Hepatocyte (in vitro differentiated cells): ENCODE results near the gene HECW1.

Experiments
- CTCF ChIP-seq: fragments of 200-600 bp; sonication (generic); IDR thresholded peaks from 2 replicates; pipeline ENCODE4 v1.5.1; 2016; ENCODE audit warnings: antibody characterized with exemption, mild to moderate bottlenecking; ENCODE audit not compliant: poor library complexity
- EZH2 ChIP-seq: fragments of 200-600 bp; sonication (generic); IDR thresholded peaks from 2 replicates; pipeline ENCODE4 v1.6.1; 2016; ENCODE audit warnings: antibody characterized with exemption, mild to moderate bottlenecking, borderline replicate concordance
- EZH2phosphoT487 ChIP-seq: fragments of 200-600 bp; sonication (generic); IDR thresholded peaks from one replicate; pipeline ENCODE4 v1.6.1; 2018; ENCODE audit warnings: antibody characterized with exemption, mild to moderate bottlenecking, low read depth, moderate library complexity; ENCODE audit not compliant: unreplicated experiment, severe bottlenecking

- no peak for TF ChIP-seq CTCF
- TF ChIP-seq EZH2 = no peak
- TF ChIP-seq EZH2phosphoT487 = no peak
Measured at GRCh38 chr7:43379210-43379609, 266.8 kb downstream of the HECW1 start.
